ENCODE data around the gene POLR3GL. TPM values are rescaled to one million over a fixed set of nuclear protein-coding genes. Genes with fewer than 3 reads are reported as not detected.

Gene POLR3GL, protein sequence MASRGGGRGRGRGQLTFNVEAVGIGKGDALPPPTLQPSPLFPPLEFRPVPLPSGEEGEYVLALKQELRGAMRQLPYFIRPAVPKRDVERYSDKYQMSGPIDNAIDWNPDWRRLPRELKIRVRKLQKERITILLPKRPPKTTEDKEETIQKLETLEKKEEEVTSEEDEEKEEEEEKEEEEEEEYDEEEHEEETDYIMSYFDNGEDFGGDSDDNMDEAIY
- total RNA-seq, result 10 to 100 TPM in 4 of 6 experiments, 1 to 10 TPM in 2; 8.4 to 14.3 (median 11.9) TPM
- long read RNA-seq, partial matches to known transcripts, result 8 of 8 reads
- long read RNA-seq, other reads (novel, unspliced or antisense), result 0 of 8 reads

DNA sequence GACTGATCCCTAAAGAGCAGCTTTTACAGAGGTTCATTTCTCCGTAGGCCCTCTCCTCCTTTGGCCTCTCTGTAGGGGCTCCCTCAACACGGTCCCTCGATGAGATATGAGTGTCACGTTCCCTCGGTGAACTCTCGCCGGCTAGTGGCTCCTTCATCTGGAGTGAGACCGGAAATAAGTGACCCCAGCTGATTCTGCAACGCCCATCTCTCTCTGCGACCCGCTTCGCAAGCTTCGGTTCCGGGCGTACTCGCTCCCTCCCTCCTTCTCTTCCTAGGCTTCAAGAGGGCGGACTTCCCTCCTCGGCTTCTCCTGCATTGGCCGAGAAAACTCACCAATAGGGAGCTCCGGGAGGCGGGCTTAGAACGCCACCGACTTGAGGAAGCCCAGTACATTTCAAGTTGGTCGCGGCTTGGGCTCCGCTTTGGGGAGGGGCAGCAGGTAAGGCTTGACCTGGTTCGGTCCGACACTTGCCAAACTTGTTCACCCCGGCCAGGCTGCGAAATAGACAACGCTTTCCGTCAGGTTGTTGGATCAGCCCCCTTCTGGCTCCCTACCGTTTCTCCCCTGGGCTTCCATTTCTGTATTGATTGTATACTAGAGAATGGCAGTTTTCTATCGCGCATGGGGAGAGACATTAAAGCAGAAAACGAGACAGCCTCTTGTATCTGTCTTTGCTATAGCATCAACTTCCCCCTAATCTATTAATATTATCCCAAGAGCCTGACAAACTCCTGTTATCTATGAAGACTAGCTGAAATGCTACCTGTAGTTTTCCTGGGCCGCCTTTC is at the start of gene POLR3GL, which contains the start of gene ANKRD34A:
Gene POLR3GL (plus strand): TSS at position 363 of the 791 bp plus-strand sequence. CDS start 10,176 bp downstream, outside the sequence.
Gene ANKRD34A (minus strand): TSS at position 248 of the 791 bp plus-strand sequence. CDS start 2,816 bp downstream, outside the sequence.
- ATAC-seq, result peak; percentile 85 to 91 (median 88)
- WGBS (ENCODE audit: insufficient coverage, low coverage, low lambda C conversion rate, missing lambda C conversion rate), result under 1% methylated on average over 26 of the region's 37 CpGs
- H3K36me3 ChIP-seq, result no peaks in the 10 kb centered on the region
- intact Hi-C loops (cut with DNase I), result no loop called here
- peak; percentile 95 to 97 (median 97) for DNase-seq
- TF ChIP-seq POLR2A (IDR thresholded peaks at IDR 0.05), result peak; percentile 88
- TF ChIP-seq, protein P1, sequence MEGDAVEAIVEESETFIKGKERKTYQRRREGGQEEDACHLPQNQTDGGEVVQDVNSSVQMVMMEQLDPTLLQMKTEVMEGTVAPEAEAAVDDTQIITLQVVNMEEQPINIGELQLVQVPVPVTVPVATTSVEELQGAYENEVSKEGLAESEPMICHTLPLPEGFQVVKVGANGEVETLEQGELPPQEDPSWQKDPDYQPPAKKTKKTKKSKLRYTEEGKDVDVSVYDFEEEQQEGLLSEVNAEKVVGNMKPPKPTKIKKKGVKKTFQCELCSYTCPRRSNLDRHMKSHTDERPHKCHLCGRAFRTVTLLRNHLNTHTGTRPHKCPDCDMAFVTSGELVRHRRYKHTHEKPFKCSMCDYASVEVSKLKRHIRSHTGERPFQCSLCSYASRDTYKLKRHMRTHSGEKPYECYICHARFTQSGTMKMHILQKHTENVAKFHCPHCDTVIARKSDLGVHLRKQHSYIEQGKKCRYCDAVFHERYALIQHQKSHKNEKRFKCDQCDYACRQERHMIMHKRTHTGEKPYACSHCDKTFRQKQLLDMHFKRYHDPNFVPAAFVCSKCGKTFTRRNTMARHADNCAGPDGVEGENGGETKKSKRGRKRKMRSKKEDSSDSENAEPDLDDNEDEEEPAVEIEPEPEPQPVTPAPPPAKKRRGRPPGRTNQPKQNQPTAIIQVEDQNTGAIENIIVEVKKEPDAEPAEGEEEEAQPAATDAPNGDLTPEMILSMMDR (IDR thresholded peaks at IDR 0.05), result no peak
- H3K9me3 ChIP-seq, result no peaks in the 10 kb centered on the region
- peaks cover 0 to 30% (median 7%) of the 10 kb centered on the region in 4 donors for H3K4me1 ChIP-seq
- peak within 1 kb of the TSS; percentile 59 to 79 (median 74) for H3K27ac ChIP-seq
- H3K27me3 ChIP-seq, result no peaks in the 10 kb centered on the region
- peak within 1 kb of the TSS; percentile 62 to 74 (median 63) for H3K4me3 ChIP-seq

DNA sequence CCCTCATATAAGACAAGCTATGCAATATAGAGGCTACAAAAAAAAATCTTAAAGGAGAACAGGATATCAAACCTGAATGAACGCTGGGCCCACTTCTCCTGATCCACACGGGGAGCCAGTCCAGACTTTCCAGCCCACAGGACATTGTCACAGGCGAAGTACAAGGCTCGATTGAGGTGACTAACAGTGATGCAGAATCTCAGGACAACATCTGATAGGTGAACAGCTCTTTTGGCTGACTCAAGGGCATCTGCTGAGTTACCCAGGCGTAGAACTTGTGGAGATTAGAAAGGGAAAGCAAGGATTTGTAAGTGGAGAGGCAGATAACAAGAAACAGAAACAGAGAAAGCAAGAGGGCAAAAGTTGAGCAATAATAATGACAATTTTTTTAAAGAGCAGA is 47.7 kb upstream of the POLR3GL start:
- peaks cover 0 to 15% (median 6%) of the 10 kb centered on the region in 4 donors for H3K4me1 ChIP-seq
- intact Hi-C loops (cut with DNase I), result no loop called here
- DNase-seq (no peak), ATAC-seq (no peak)
- H3K4me3 ChIP-seq, result no peak overlapping the region
- no peaks in the 10 kb centered on the region for H3K9me3 ChIP-seq
- TF ChIP-seq, protein P1 (IDR thresholded peaks at IDR 0.05), result no peak
- no peak for TF ChIP-seq POLR2A (IDR thresholded peaks at IDR 0.05)
- WGBS (ENCODE audit: insufficient coverage, low coverage, low lambda C conversion rate, missing lambda C conversion rate), result 78% methylated on average over 5 of the region's 5 CpGs
- peaks cover 0 to 32% (median 13%) of the 10 kb centered on the region in 4 donors for H3K36me3 ChIP-seq
- H3K27ac ChIP-seq, result no peak overlapping the region
- no peaks in the 10 kb centered on the region for H3K27me3 ChIP-seq

DNA sequence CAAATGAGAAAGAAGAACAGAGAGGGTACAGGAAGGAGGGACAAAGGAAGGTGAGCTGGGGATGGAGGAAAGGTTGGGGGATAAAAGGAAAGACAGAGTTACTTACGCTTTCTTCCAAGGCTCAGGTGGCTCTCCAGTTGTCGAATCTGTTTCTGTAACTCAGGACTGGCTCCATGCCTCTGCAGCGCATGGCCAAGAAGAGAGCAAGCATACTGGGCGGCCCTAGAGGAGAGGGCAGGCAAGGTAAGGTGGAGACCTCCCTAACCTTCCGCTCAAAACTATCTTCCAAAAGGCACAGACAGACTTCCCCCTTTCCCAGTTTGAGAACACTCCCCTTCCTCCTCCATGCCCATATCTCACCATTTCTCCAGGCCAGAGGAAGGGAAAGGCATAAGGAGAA is 46.9 kb upstream of the POLR3GL start:
- 56% methylated on average over 5 of the region's 5 CpGs for WGBS (ENCODE audit: insufficient coverage, low coverage, low lambda C conversion rate, missing lambda C conversion rate)
- Histone ChIP-seq H3K27me3 (no peaks in the 10 kb centered on the region), H3K27ac (peak overlapping the region in 2 of 3 donors; percentile 73 to 91), H3K36me3 (peaks cover 0 to 23% (median 10%) of the 10 kb centered on the region in 4 donors), H3K4me3 (peak overlapping the region; percentile 88 to 95 (median 92)), H3K9me3 (no peaks in the 10 kb centered on the region), H3K4me1 (peaks cover 0 to 15% (median 6%) of the 10 kb centered on the region in 4 donors)
- TF ChIP-seq, protein P1 (IDR thresholded peaks at IDR 0.05), result no peak
- no peak for TF ChIP-seq POLR2A (IDR thresholded peaks at IDR 0.05)
- intact Hi-C loops (cut with DNase I), result no loop called here
- DNase-seq (no peak), ATAC-seq (no peak)

DNA sequence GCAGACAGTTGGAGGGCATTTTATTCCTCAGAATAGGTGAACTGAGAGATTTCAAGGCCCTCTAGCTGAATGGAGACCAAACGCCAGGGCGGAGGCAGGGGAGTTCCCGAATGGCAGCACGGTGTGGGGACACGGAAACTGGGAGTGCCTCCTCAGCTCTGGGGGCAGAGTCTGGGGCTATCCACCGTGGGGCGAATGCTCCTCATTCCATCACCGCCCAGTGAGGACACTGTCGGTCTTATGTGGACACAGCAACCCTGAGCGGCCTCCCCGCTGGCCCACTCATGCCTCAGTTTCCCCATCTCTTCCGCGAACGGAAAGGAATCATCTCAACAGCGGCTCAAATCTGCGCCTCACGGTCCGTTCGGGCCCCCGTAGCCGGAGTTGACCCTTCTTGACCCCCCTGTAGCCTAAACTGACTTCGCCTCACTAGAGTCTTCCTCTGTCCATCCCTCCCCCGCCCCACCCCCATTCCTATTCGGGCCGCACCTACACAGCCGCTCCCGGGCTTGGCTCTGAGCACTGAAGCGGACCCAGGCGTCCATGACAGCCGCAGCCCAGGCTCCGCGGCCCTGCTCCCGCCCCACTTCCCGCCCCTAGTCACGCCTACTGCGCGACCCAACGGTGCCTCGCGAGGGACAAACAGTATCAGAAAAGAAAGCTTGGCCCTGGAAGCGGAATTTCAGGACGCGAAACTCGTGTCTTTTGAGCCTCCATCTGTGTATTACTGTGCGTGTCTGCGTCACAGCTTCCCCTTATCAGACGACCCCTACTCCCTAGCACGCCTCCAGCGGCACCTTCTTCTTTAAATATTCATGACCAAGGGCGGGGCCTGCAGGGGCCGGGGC is 46.1 kb upstream of the POLR3GL start, which contains the start of gene PEX11B:
Gene PEX11B (minus strand): TSS at position 574 of the 848 bp plus-strand sequence. CDS start 29 bp downstream, at position 545.
- Histone ChIP-seq H3K4me3 (peak within 1 kb of the TSS; percentile 88 to 95 (median 92)), H3K27me3 (no peaks in the 10 kb centered on the region), H3K36me3 (peaks cover 0 to 18% (median 10%) of the 10 kb centered on the region in 4 donors), H3K9me3 (no peaks in the 10 kb centered on the region), H3K4me1 (peaks cover 0 to 15% (median 6%) of the 10 kb centered on the region in 4 donors), H3K27ac (peak within 1 kb of the TSS; percentile 73 to 91 (median 85))
- ATAC-seq (peak; percentile 92 to 95 (median 93)), DNase-seq (peak; percentile 89 to 91 (median 91))
- WGBS (ENCODE audit: insufficient coverage, low coverage, low lambda C conversion rate, missing lambda C conversion rate), result 0% methylated on average over 18 of the region's 51 CpGs
- TF ChIP-seq POLR2A (IDR thresholded peaks at IDR 0.05), result peak; percentile 35
- TF ChIP-seq, protein P1 (IDR thresholded peaks at IDR 0.05), result no peak
- intact Hi-C loops (cut with DNase I), result no loop called here

Data from right lobe of liver (tissue), 6 donors.